ENCODE results near the gene PCTP. TPM values are rescaled to one million over a fixed set of nuclear protein-coding genes. Genes with fewer than 3 reads are reported as not detected.

The PCTP gene
- 20.8 and 25.1 TPM in 2 replicates for polyA plus RNA-seq (2012; rRNA removed)
- 25.7 and 26.3 TPM in 2 replicates for polyA plus RNA-seq (2012; cell fraction: cytosol; rRNA removed)
- 15.7 and 22.3 TPM in 2 replicates for polyA plus RNA-seq (2012; cell fraction: nucleus; rRNA removed)

DNA sequence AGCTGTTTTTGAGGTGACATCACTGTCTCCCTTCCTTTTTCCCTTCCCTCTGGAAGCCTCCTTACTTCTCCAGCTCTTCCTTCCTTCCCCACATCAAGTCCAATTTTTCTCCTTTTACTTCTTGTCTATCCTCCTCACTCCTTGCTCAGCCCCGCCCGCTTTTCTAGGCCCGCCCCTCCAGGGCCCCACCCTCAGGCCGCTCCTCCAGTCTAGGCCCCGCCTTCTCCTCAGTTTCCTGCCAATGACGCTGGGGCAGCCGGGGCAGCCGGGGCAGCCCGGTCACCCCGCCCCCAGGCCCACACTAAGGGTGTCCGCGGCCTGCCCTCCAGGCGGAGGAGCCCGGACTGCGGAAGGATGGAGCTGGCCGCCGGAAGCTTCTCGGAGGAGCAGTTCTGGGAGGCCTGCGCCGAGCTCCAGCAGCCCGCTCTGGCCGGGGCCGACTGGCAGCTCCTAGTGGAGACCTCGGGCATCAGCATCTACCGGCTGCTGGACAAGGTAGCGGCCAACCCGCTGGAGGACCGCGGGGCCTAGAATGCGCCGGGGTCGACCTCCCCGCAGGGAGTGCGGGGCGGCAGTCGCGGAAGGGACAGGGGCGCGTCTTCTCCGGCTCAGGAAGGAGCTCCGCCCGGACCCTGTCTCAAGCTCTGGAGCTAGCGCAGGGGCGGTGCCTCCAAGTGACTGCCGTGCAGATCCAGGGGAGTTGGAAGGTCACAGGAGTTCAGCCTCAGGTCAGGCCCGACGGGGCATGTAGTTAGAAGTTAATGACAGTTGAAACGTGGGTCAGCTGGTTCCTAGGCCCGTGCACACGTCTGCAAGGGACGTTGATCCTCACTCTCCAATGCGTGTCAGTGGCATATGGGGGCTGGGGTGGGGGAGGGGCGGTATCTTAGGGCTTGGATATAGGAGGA is at the start of gene PCTP:
Gene PCTP (plus strand): TSS at position 302 of the 908 bp plus-strand sequence. CDS start 53 bp downstream, at position 355.
- Histone ChIP-seq H3K36me3 (replicated peaks in 1 of 2; ENCODE audit: control insufficient read depth in 1 of 2, insufficient read depth in 2 of 2, low read length in 1 of 2) (peaks cover 3 to 15% of the 10 kb centered on the region in 2 experiments), H2AFZ (ENCODE audit: low read depth) (peak within 1 kb of the TSS; percentile 87), H3K9me2 (no peaks in the 10 kb centered on the region), H3K9me3 (no peaks in the 10 kb centered on the region), H3K9ac (peak within 1 kb of the TSS; percentile 81), H3K27ac (ENCODE audit: low read depth in 2 of 2, low read length in 1 of 2) (peak within 1 kb of the TSS; percentile 74 to 94), H3K4me2 (peak within 1 kb of the TSS; percentile 96), H3K4me3 (ENCODE audit: low read depth in 2 of 2, low read length in 1 of 2) (peak within 1 kb of the TSS; percentile 86 to 98), H3K4me1 (ENCODE audit: control insufficient read depth in 1 of 2, insufficient read depth in 2 of 2, low read depth in 1 of 2, low read length in 1 of 2) (peaks cover 0 to 10% of the 10 kb centered on the region in 2 experiments; a peak in 2 of 4 replicates), H3F3A (replicated peaks; ENCODE audit: insufficient read depth) (peaks cover 9% of the 10 kb centered on the region), H3K79me2 (ENCODE audit: insufficient read depth) (peaks cover 41% of the 10 kb centered on the region), H3K27me3 (ENCODE audit: insufficient read depth) (no peaks in the 10 kb centered on the region), H4K20me1 (ENCODE audit: insufficient read depth) (no peaks in the 10 kb centered on the region)
- ChIA-PET CTCF (interaction anchor here (0.6 to 18.2 kb wide), 25 partner anchors 9 to 1245 kb away, joined by 3 to 139 read pairs (median 4); partner anchors contain the start of gene TMEM100), POLR2A (interaction anchor here (0.6 to 1.3 kb wide), 8 partner anchors 11 to 63 kb away, joined by 3 to 9 read pairs (median 4); no protein-coding TSS in a partner anchor)
- DNase-seq = peak; percentile 98
- WGBS (ENCODE audit: low lambda C conversion rate) = 2% methylated on average over 48 of the region's 53 CpGs
- TF ChIP-seq TCF12 (IDR thresholded peaks at IDR 0.05) (peak; percentile 63; the same call in 1 of the 2 replicates), GATA2 (CRISPR knock-in tag; IDR thresholded peaks at IDR 0.05) (no peak), EZH2phosphoT487 (IDR thresholded peaks at IDR 0.05; ENCODE audit: borderline replicate concordance, low read depth) (no peak), RFX5 (IDR thresholded peaks at IDR 0.05; ENCODE audit: low read length) (no peak), FOXM1 (IDR thresholded peaks at IDR 0.05; ENCODE audit: low read depth) (no peak), FOSL2 (IDR thresholded peaks at IDR 0.05; ENCODE audit: borderline replicate concordance, low read depth) (no peak), TEAD4 (IDR thresholded peaks at IDR 0.05; ENCODE audit: borderline replicate concordance, insufficient read depth) (peak; percentile 47; the same call in 1 of the 2 replicates), MXI1 (IDR thresholded peaks at IDR 0.05; ENCODE audit: low read depth, low read length) (peak; percentile 80), SIN3A (IDR thresholded peaks at IDR 0.05; ENCODE audit: borderline replicate concordance, low read depth, low read length) (peak; percentile 42), POLR2AphosphoS5 (IDR thresholded peaks at IDR 0.05; ENCODE audit: low read depth, low read length) (peak; percentile 93), EP300 (IDR thresholded peaks at IDR 0.05; ENCODE audit: borderline replicate concordance in 1 of 2, low read depth in 1 of 2, low read length in 1 of 2) (peak in 1 of 2 experiments; percentile 66; a peak in 1 of 4 replicates), NFIC (IDR thresholded peaks at IDR 0.05; ENCODE audit: borderline replicate concordance) (peak; percentile 43; the same call in 1 of the 2 replicates), ELF1 (IDR thresholded peaks at IDR 0.05) (peak; percentile 84), RAD21 (IDR thresholded peaks at IDR 0.05; ENCODE audit: low read length) (peak; percentile 32), SMC3 (IDR thresholded peaks at IDR 0.05; ENCODE audit: low read depth, low read length) (peak; percentile 16; the same call in 1 of the 2 replicates), CHD2 (IDR thresholded peaks at IDR 0.05; ENCODE audit: low read length, partially characterized antibody) (peak; percentile 69)
- TF ChIP-seq, protein P1, sequence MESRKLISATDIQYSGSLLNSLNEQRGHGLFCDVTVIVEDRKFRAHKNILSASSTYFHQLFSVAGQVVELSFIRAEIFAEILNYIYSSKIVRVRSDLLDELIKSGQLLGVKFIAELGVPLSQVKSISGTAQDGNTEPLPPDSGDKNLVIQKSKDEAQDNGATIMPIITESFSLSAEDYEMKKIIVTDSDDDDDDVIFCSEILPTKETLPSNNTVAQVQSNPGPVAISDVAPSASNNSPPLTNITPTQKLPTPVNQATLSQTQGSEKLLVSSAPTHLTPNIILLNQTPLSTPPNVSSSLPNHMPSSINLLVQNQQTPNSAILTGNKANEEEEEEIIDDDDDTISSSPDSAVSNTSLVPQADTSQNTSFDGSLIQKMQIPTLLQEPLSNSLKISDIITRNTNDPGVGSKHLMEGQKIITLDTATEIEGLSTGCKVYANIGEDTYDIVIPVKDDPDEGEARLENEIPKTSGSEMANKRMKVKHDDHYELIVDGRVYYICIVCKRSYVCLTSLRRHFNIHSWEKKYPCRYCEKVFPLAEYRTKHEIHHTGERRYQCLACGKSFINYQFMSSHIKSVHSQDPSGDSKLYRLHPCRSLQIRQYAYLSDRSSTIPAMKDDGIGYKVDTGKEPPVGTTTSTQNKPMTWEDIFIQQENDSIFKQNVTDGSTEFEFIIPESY (IDR thresholded peaks at IDR 0.05; ENCODE audit: borderline replicate concordance, low read depth) = no peak
- TF ChIP-seq, protein P2, sequence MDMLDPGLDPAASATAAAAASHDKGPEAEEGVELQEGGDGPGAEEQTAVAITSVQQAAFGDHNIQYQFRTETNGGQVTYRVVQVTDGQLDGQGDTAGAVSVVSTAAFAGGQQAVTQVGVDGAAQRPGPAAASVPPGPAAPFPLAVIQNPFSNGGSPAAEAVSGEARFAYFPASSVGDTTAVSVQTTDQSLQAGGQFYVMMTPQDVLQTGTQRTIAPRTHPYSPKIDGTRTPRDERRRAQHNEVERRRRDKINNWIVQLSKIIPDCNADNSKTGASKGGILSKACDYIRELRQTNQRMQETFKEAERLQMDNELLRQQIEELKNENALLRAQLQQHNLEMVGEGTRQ (IDR thresholded peaks at IDR 0.05; ENCODE audit: borderline replicate concordance, low read depth, low read length) = no peak
- TF ChIP-seq, protein P3, sequence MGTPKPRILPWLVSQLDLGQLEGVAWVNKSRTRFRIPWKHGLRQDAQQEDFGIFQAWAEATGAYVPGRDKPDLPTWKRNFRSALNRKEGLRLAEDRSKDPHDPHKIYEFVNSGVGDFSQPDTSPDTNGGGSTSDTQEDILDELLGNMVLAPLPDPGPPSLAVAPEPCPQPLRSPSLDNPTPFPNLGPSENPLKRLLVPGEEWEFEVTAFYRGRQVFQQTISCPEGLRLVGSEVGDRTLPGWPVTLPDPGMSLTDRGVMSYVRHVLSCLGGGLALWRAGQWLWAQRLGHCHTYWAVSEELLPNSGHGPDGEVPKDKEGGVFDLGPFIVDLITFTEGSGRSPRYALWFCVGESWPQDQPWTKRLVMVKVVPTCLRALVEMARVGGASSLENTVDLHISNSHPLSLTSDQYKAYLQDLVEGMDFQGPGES (IDR thresholded peaks at IDR 0.05; ENCODE audit: low read depth, low read length) = no peak
- TF ChIP-seq, protein P4, sequence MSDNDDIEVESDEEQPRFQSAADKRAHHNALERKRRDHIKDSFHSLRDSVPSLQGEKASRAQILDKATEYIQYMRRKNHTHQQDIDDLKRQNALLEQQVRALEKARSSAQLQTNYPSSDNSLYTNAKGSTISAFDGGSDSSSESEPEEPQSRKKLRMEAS (IDR thresholded peaks at IDR 0.05; ENCODE audit: low read depth) = peak; percentile 82
- TF ChIP-seq, protein P5, sequence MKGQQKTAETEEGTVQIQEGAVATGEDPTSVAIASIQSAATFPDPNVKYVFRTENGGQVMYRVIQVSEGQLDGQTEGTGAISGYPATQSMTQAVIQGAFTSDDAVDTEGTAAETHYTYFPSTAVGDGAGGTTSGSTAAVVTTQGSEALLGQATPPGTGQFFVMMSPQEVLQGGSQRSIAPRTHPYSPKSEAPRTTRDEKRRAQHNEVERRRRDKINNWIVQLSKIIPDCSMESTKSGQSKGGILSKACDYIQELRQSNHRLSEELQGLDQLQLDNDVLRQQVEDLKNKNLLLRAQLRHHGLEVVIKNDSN (IDR thresholded peaks at IDR 0.05; ENCODE audit: borderline replicate concordance, low read depth) = peak; percentile 58
- TF ChIP-seq, protein P6, sequence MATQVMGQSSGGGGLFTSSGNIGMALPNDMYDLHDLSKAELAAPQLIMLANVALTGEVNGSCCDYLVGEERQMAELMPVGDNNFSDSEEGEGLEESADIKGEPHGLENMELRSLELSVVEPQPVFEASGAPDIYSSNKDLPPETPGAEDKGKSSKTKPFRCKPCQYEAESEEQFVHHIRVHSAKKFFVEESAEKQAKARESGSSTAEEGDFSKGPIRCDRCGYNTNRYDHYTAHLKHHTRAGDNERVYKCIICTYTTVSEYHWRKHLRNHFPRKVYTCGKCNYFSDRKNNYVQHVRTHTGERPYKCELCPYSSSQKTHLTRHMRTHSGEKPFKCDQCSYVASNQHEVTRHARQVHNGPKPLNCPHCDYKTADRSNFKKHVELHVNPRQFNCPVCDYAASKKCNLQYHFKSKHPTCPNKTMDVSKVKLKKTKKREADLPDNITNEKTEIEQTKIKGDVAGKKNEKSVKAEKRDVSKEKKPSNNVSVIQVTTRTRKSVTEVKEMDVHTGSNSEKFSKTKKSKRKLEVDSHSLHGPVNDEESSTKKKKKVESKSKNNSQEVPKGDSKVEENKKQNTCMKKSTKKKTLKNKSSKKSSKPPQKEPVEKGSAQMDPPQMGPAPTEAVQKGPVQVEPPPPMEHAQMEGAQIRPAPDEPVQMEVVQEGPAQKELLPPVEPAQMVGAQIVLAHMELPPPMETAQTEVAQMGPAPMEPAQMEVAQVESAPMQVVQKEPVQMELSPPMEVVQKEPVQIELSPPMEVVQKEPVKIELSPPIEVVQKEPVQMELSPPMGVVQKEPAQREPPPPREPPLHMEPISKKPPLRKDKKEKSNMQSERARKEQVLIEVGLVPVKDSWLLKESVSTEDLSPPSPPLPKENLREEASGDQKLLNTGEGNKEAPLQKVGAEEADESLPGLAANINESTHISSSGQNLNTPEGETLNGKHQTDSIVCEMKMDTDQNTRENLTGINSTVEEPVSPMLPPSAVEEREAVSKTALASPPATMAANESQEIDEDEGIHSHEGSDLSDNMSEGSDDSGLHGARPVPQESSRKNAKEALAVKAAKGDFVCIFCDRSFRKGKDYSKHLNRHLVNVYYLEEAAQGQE (IDR thresholded peaks at IDR 0.05; ENCODE audit: low read depth, low read length) = peak; percentile 58; the same call in 1 of the 2 replicates
